Activated B cell treated with CpG ODN at 0.5 μM for 24 hours (primary cell): ENCODE data around the gene KIFC1. TPM values are rescaled to one million over a fixed set of nuclear protein-coding genes. Genes with fewer than 3 reads are reported as not detected.

Source experiments
- ATAC-seq: fragments of 200-7000 bp; cut with Tn5 transposase; one replicate; pipeline ENCODE4 v1.10.0; 2021; ENCODE audit warnings: low read depth, mild to moderate bottlenecking, moderate library complexity
- CTCF ChIA-PET: fragments of 350-600 bp; sonication (Branson Sonifier 250); formaldehyde crosslinking; loops from one replicate; lab custom pipeline; 2021; ENCODE audit warnings: antibody characterized with exemption; lab: Charles Lee
- POLR2A ChIA-PET: fragments of 350-600 bp; sonication (Branson Sonifier 250); formaldehyde crosslinking; loops from one replicate; lab custom pipeline; 2021; ENCODE audit warnings: antibody characterized with exemption; lab: Charles Lee
- DNase-seq: peaks from one replicate; pipeline ENCODE4 v3.0.0; 2022
- H3K27ac Mint-ChIP-seq: one replicate; pipeline ENCODE4 v1.8.0; 2020; ENCODE audit warnings: mixed read lengths
- H3K27me3 Mint-ChIP-seq: one replicate; pipeline ENCODE4 v1.8.0; 2021; ENCODE audit warnings: mixed read lengths
- H3K36me3 Mint-ChIP-seq: one replicate; pipeline ENCODE4 v1.8.0; 2021; ENCODE audit warnings: low read depth, mixed read lengths
- H3K4me1 Mint-ChIP-seq: one replicate; pipeline ENCODE4 v1.8.0; 2021; ENCODE audit warnings: mixed read lengths
- H3K4me3 Mint-ChIP-seq: one replicate; pipeline ENCODE4 v1.8.0; 2020; ENCODE audit warnings: mild to moderate bottlenecking, mixed read lengths
- H3K9me3 Mint-ChIP-seq: one replicate; pipeline ENCODE4 v1.8.0; 2020; ENCODE audit warnings: mixed read lengths
- intact Hi-C: fragments of 100-400 bp; cut with micrococcal nuclease; formaldehyde crosslinking; loops from one replicate; pipeline ENCODE4 v1.15.1; 2024
- total RNA-seq: library from RNA; stranded (reverse); gene quantifications from 2 replicates; pipeline ENCODE4 v1.2.3, GENCODE V29; 2022
- TF ChIP-seq, protein P1 (sequence below): fragments of 200-600 bp; IDR thresholded peaks from one replicate; pipeline ENCODE4 v1.8.0; 2022; ENCODE audit warnings: antibody characterized with exemption, mild to moderate bottlenecking

KIFC1 gene
- total RNA-seq, 1 donor from 2014 or later: 2.2 TPM

DNA sequence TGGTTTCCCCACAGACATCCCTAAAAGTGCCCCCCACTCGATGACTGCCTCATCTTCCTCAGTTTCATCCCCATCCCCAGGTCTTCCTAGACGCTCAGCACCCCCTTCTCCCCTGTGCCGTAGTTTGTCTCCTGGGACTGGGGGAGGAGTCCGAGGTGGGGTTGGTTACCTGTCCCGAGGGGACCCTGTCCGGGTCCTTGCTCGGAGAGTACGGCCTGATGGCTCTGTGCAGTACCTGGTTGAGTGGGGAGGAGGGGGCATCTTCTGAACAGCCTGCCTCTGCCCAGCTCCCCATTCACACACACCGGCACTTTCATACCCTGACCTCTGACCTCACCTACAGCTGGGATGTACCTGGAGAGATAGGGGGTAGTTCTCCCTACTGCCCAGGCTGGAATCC lies 24.2 kb downstream of the KIFC1 start:
- Mint-ChIP-seq H3K9me3 (no peaks in the 10 kb centered on the region), H3K4me1 (peaks cover 83% of the 10 kb centered on the region), H3K27me3 (no peaks in the 10 kb centered on the region), H3K4me3 (peak overlapping the region; percentile 91), H3K27ac (peak overlapping the region; percentile 96), H3K36me3 (peaks cover 47% of the 10 kb centered on the region)
- ATAC-seq (no peak), DNase-seq (no peak)
- POLR2A ChIA-PET: interaction anchor here (0.5 to 5.9 kb wide), 7 partner anchors 10 to 1560 kb away, joined by 3 to 31 read pairs (median 4); partner anchors contain the start of genes ITPR3, TAPBP and WDR46
- intact Hi-C loops: loop anchor here (5.0 to 10.0 kb wide), 2 partner anchors 411 to 574 kb away; partner anchors contain the start of genes HLA-DOA and PSMB8
- CTCF ChIA-PET: no interaction called here
- TF ChIP-seq, protein P1, sequence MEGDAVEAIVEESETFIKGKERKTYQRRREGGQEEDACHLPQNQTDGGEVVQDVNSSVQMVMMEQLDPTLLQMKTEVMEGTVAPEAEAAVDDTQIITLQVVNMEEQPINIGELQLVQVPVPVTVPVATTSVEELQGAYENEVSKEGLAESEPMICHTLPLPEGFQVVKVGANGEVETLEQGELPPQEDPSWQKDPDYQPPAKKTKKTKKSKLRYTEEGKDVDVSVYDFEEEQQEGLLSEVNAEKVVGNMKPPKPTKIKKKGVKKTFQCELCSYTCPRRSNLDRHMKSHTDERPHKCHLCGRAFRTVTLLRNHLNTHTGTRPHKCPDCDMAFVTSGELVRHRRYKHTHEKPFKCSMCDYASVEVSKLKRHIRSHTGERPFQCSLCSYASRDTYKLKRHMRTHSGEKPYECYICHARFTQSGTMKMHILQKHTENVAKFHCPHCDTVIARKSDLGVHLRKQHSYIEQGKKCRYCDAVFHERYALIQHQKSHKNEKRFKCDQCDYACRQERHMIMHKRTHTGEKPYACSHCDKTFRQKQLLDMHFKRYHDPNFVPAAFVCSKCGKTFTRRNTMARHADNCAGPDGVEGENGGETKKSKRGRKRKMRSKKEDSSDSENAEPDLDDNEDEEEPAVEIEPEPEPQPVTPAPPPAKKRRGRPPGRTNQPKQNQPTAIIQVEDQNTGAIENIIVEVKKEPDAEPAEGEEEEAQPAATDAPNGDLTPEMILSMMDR: no peak

DNA sequence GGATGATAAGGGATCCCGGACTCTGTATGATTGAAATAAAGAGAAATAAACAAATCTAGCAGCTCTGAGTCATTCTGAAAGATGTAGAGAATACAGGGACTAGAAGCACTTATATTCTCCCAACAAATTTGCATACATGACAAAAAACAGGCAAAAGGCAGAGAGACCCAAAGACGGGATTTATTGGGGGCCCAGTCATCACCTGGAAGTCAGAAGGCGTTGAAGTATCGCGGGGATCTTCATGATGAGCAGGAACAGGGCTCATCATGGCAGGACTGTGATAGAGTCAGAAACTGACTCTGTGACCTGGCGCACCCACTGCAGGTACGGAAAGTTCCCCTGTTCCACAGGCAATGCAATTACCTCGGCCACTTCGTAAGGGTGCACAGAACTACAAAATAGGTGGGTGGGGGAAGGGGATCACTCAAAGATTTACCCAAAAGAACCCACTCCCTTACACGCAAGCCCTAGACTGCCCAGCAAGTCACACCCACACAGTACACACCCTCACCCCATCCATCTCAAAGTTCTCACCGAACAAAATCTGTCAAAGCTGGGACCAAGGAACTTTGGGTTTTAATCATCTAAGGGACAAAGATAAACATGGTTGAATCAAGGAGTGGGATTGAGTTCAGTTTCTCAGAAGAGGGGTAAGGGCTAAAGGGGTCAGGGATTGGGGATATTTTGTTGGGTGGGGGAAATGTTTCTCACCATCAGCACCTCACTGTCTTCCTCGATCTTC lies 24.9 kb downstream of the KIFC1 start:
- DNase-seq (no peak), ATAC-seq (no peak)
- Mint-ChIP-seq H3K9me3 (no peaks in the 10 kb centered on the region), H3K4me1 (peaks cover 80% of the 10 kb centered on the region), H3K4me3 (peak overlapping the region; percentile 91), H3K36me3 (peaks cover 45% of the 10 kb centered on the region), H3K27ac (peak overlapping the region; percentile 96), H3K27me3 (no peaks in the 10 kb centered on the region)
- CTCF ChIA-PET: no interaction called here
- TF ChIP-seq, protein P1: no peak
- intact Hi-C loops: loop anchor here (5.0 to 10.0 kb wide), 2 partner anchors 412 to 574 kb away; partner anchors contain the start of genes HLA-DOA and PSMB8
- POLR2A ChIA-PET: interaction anchor here (0.5 to 5.9 kb wide), 8 partner anchors 9 to 204 kb away, joined by 3 to 31 read pairs (median 8); partner anchors contain the start of genes ITPR3, TAPBP and ZBTB22

DNA sequence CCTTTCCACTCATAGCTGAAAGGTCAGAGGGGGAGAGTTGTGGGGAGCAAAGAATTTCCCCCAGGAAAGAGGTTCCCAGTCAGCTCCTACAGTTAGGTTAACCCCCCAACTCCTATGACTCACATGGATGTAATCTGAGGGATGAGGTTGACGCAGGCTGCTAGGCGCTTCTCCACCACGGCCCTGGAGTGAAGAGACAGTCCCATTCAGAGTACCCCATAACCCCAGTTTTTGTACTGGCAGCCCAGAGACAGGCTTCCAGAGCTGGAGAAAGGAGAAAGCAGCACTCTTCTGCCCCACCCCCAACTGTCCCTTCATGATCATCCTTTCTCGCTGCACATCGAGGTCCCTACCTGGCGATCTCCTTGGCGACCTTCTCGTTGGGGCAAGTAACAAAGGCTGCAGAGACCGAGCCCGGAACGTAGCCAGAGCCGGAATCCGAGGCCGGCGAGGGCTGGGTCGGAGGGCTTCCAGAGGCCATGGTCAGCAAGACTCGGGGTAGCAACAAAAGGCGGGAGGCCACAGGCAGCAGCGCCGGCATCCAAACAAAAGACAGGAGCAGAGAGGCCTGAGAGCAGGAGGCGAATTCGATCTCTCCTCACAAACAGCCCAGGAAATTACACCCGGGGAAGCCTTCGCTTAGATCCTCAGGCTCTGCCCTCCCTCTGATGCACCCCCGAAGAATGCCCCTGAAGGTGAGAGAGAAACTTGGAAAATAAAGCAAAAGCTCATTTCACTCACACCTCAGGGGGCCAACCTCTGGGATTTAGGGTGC lies 25.7 kb downstream of the KIFC1 start:
- ATAC-seq: no peak
- Mint-ChIP-seq H3K9me3 (no peaks in the 10 kb centered on the region), H3K36me3 (peaks cover 44% of the 10 kb centered on the region), H3K4me3 (peak overlapping the region; percentile 91), H3K27ac (peak overlapping the region; percentile 96), H3K27me3 (no peaks in the 10 kb centered on the region), H3K4me1 (peaks cover 74% of the 10 kb centered on the region)
- ChIA-PET POLR2A (interaction anchor here (0.5 to 5.9 kb wide), 11 partner anchors 8 to 446 kb away, joined by 3 to 31 read pairs (median 6); partner anchors contain the start of genes B3GALT4, BAK1, RGL2 and ZBTB22), CTCF (no interaction called here)
- TF ChIP-seq, protein P1: no peak
- intact Hi-C loops: loop anchor here (5.0 to 10.0 kb wide), 2 partner anchors 413 to 575 kb away; partner anchors contain the start of genes HLA-DOA and PSMB8
- DNase-seq: no peak

DNA sequence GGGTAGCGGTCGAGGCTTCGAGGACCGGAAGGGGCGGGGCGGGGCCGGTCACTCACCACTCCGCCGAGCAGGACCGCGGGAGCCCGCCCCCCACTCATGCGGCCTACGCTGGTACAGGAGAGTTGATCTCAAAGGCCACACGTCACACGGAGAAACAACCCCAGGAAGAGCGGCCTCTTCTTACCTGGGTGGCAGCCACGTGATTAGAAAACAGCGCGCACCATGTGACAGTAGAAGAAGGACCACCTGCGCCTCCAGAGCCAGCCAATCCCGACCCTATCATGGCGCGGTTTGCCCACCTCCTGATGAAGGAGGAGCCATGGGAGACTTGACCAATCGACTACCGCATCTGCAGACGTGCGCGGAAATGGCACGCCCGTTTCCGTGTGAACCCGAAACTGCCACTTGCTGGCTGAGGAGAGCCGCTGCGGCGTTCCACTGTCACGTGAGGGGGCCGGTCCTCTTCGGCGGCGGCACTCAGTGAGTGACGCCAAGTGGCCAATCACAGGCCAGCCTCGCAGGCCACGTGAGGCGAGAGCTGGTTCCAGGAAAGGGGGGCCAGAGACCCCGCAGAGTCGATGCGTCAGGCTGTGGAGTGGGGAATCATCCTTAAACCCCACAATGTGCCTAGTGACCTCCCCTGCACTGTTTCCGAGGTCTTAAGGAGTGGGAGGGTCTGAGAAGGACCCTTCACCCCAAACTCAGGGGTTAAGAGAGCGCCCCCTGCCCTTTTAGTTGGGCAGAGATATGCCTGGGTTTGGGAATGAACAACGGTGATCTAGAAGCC lies 26.5 kb downstream of the KIFC1 start, which contains the start of gene CUTA:
TSS of gene CUTA (minus strand) at position 205 of the 787 bp plus-strand sequence. CDS start at position 98, 107 bp downstream.
- intact Hi-C loops: loop anchor here (1.0 to 10.0 kb wide), 9 partner anchors 8 to 576 kb away; partner anchors contain the start of genes HLA-DOA, PSMB8, RXRB and SLC39A7
- TF ChIP-seq, protein P1: no peak
- peaks cover 36% of the 10 kb centered on the region for H3K36me3 Mint-ChIP-seq
- POLR2A ChIA-PET: interaction anchor here (0.6 to 5.9 kb wide), 17 partner anchors 7 to 446 kb away, joined by 3 to 31 read pairs (median 6); partner anchors contain the start of genes B3GALT4, BAK1, PFDN6 and PHF1
- CTCF ChIA-PET: interaction anchor here (0.7 to 2.3 kb wide), 3 partner anchors 13 to 27 kb away, joined by 3 to 9 read pairs (median 4); no protein-coding TSS in a partner anchor
- peak within 1 kb of the TSS; percentile 96 for H3K27ac Mint-ChIP-seq
- ATAC-seq (peak; percentile 90), DNase-seq (peak; percentile 92)
- peaks cover 66% of the 10 kb centered on the region for H3K4me1 Mint-ChIP-seq
- no peaks in the 10 kb centered on the region for H3K27me3 Mint-ChIP-seq
- H3K4me3 Mint-ChIP-seq: peak within 1 kb of the TSS; percentile 91
- H3K9me3 Mint-ChIP-seq: no peaks in the 10 kb centered on the region
